ENCODE data around the gene OTX2.

OTX2 gene

GRCh38 chr14:56811593-56812363 lies 1.5 kb upstream of the OTX2 start:
- DNase-seq, result no peak

GRCh38 chr14:56810836-56811592 lies 735 bp upstream of the OTX2 start:
- no peak for DNase-seq

- DNase-seq, result no peak
Measured at GRCh38 chr14:56809270-56810146, 771 bp downstream of the OTX2 start.

GRCh38 chr14:56808383-56809269 lies 1.7 kb downstream of the OTX2 start:
- DNase-seq, result no peak

DNA sequence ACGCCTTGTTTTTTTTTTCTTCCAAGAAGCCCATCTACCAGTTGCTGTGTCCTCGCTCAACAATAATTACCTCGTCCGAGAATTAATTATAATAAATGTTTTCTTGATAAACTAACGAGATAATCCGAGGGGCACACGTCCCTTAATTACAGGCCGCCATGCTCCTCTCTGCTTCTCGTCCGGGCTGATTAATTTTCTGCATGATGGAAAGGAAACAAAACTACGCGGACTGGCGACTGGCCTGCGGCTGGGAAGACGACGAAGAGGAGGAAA lies 2.2 kb downstream of the OTX2 start:
- no peak for DNase-seq

DNA sequence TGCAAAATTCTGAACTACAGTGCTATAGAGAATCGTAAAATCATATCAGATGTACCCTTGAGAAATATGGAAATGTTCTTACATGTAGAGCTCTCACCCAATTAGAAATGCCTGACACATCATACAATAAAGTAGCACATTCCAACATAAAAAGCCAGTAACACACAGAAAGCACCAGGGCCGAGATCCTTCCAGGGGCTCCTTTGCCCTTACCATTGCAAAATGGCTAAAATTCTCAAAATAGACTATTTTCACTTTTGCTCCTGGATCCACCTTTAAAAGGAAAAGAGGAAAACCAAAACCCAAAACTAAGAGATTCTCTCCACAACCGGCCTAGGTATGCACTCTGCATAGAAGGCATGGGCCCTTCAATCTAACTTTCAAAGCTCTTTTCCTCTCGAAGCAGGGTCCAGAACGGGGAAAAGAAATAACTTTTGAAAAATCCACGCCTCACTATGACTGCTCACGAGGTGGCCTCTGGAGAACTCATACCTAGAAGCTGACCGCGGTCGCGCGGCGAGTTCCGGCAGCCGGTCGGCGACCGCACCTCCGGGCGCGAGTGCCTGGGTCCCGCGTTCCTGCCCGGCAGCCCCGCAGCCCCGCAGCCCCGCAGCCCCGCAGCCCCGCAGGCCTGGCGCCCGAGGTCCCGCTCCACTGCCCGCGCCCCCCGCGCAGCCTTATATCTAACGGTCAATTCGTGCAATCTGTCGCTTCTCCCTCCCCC lies 2.7 kb downstream of the OTX2 start:
- DNase-seq, result no peak

DNA sequence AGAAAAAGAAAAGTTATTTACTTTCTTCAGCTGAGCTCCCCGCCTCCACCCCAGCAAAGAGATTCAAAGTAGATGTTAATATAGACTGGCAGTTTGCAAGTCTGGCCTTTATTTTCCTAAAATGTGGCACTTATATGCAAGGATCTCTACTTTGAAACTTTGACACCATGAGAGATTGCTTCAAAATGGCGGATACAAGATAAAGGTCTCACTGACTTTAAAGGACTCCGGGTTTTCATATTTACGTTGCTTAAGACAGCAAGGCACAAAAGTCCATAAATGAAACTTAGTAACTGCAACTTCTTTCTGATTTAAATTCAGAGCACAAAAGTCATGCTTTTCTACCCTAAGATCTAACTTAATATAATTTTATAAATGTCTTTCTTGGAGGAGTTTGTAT lies 3.5 kb downstream of the OTX2 start:
- no peak for DNase-seq

GRCh38 chr14:56805992-56806727 lies 4.1 kb downstream of the OTX2 start:
- no peak for DNase-seq

DNA sequence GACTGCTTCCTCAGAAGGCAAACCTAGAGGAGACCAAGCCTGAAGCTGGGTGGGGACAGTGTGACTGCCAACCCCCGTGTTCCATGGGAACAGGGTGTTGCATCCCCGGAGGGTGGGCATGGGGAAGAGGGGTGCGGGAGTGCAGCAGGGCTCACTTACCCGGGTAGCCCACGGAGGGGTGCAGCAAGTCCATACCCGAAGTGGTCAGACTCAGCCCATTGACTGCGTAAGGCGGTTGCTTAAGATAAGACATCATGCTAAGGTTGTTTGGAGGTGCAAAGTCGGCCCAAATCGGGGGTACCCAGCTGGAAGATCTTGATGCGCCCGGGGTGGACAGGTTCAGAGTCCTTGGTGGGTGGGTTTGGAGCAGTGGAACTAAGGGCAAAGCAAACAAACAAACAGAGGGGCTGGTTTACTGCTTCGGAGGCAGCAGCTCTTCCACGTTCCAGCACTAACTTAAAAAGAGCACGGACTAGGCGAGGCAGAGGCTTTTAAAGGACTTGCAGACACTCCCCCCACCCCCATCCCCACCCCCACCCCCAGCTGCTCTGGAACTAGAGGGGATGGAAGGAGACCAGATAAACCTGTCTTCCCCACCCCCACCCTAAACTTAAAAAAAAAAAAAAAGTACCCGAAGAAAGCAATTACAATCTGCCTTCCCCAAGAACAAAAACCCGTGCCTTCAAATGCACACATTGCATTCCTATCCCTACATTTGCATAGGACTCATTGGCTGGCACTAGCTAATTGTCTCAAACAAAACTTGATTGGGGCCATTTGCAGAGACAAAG lies 4.9 kb downstream of the OTX2 start:
- DNase-seq, result no peak

DNA sequence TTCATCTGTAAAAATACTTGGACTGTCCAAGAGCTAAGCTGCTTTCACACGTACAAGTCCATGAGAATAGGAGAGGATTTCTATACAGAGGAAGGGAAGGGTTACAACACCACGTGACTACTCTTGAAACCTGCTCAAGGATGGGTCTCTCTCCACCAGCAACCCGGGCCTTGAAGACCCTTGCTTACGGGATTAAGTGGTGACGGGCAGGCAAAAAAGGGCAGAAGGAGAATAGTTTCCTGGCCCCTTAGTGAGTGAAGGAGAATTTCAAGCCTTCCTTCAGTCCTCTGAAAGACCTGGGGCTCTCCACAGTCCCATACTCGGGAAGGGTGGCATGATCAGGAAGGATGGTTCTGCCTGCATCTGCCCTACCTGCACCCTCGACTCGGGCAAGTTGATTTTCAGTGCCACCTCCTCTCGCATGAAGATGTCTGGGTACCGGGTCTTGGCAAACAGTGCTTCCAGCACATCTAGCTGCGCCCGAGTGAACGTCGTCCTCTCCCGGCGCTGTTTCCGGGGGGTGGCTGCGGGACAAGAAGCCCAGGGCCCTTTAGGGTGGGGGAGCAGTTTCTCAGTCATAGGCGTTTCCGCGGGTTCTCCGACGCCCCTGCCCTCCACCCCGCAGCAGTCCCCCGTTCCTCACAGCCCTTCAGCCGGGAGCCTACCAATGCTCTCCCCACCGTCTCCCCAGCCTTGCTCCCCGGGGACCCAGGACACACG lies 6.3 kb downstream of the OTX2 start:
- no peak for DNase-seq

GRCh38 chr14:56801920-56802319 lies 8.4 kb downstream of the OTX2 start:
- no peak for DNase-seq

GRCh38 chr14:56799343-56799645 lies 11.0 kb downstream of the OTX2 start:
- no peak for DNase-seq

DNA sequence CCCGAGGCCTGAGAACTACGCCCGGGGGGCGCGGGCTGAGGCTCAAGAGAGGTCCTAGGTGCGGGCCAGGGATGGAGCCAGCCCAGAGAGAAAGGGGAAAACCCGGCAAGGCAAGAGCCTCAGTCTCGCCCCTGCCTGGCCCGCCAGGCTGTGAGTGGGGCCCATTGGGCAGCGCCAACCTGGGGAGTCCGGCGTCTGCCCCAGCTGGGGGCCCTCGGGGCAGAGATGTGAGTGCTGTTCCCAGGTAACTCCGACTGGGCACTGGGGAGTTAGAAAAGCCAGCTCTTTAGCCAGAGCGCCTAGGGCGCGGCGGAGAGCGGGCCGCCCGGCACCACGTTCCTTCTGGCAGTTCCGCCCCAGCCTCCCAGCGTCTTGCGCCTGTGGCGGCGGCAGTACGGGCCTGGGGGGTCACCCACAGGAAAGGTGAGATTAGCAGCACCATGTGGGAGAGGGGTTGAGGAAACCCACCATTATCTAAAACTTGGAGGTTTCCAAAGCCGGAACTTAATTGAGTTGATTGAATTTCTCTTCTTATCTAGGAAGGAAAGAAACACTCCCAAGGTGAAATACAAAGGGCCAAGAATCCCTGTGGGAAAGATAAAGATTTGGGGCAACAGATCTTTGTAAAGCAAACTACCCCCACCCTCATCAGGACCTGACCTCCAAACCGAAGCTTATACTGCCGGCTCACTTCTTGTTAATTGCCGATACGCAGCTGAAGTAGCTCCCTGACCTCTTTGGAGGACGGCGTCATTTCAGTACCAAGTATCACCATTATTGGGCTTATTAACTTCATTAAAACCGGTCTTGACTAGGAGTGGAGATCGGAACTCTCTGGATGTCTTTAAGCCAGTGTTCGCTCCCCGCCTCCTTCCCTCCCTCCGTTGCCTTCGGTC lies 11.6 kb downstream of the OTX2 start:
- DNase-seq, result no peak

GRCh38 chr14:56797569-56798446 lies 12.5 kb downstream of the OTX2 start:
- no peak for DNase-seq

GRCh38 chr14:56797003-56797568 lies 13.2 kb downstream of the OTX2 start:
- DNase-seq, result no peak

GRCh38 chr14:56796259-56796658 lies 14.0 kb downstream of the OTX2 start:
- no peak for DNase-seq

GRCh38 chr14:56795284-56795622 lies 15.0 kb downstream of the OTX2 start:
- DNase-seq, result no peak
